Measurements from ENCODE around the gene NLRC5.
"Not testable (repeated sequence)": the region's sequence is repeated elsewhere in the genome, so short reads cannot be mapped to it uniquely, and the experiment has no call there.

Gene NLRC5

GRCh38 chr16:57000271-57001025 is 11.1 kb downstream of the NLRC5 start:
- Mint-ChIP-seq H3K4me3 (peak overlapping the region; percentile 77), H3K9me3 (no peaks in the 10 kb centered on the region), H3K27me3 (no peaks in the 10 kb centered on the region), H3K36me3 (ENCODE audit: insufficient read depth) (peaks cover 50% of the 10 kb centered on the region), H3K4me1 (peaks cover 95% of the 10 kb centered on the region), H3K27ac (ENCODE audit: low read depth) (peak overlapping the region; percentile 97)
- ATAC-seq (replicated peaks; ENCODE audit: extremely low read depth, poor library complexity, severe bottlenecking) (peak; percentile 57), DNase-seq (ENCODE audit: low spot score in 2 of 2) (no peak)

DNA sequence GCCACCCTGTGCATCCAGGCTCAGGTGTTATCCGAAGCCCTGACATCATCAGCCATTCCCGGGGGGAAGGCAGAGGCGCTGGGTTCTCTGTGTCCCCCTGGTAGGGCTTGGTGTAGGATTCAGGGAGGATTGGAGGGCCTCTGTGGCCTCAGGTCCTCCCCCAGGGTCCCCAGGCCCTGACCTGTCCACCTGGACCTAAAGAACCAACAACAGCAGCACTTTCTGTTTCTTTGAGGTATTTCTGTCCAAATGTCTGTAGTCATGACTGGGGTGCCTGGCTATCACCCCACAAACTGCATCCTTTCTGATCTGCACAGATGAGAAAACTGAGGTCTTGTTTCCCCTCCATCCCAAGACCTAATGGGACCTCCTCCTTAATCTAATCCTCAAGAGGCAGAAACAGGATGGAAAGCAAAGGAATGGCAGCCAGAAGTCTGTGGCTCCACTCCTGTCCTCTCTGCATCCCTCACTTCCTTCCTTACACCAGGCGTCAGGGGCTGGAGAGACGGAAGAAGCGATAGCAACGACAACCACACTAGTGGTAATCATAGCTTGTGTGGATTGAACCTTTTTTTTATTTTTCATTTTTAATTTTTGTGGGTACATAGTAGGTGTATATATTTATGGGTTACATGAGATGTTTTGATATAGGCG is 11.8 kb downstream of the NLRC5 start:
- DNase-seq (ENCODE audit: low spot score in 2 of 2) (no peak), ATAC-seq (replicated peaks; ENCODE audit: extremely low read depth, poor library complexity, severe bottlenecking) (peak; percentile 24)
- peak overlapping the region; percentile 97 for H3K27ac Mint-ChIP-seq (ENCODE audit: low read depth)
- peak overlapping the region; percentile 77 for H3K4me3 Mint-ChIP-seq
- no peaks in the 10 kb centered on the region for H3K27me3 Mint-ChIP-seq
- H3K9me3 Mint-ChIP-seq: no peaks in the 10 kb centered on the region
- H3K4me1 Mint-ChIP-seq: peaks cover 92% of the 10 kb centered on the region
- peaks cover 45% of the 10 kb centered on the region for H3K36me3 Mint-ChIP-seq (ENCODE audit: insufficient read depth)

GRCh38 chr16:57003439-57004386 is 14.4 kb downstream of the NLRC5 start:
- H3K36me3 Mint-ChIP-seq (ENCODE audit: insufficient read depth): peaks cover 43% of the 10 kb centered on the region
- DNase-seq (ENCODE audit: low spot score in 2 of 2) (no peak), ATAC-seq (replicated peaks; ENCODE audit: extremely low read depth, poor library complexity, severe bottlenecking) (no peak)
- peaks cover 82% of the 10 kb centered on the region for H3K4me1 Mint-ChIP-seq
- no peaks in the 10 kb centered on the region for H3K27me3 Mint-ChIP-seq
- peak overlapping the region; percentile 97 for H3K27ac Mint-ChIP-seq (ENCODE audit: low read depth)
- H3K4me3 Mint-ChIP-seq: peak overlapping the region; percentile 78
- no peaks in the 10 kb centered on the region for H3K9me3 Mint-ChIP-seq

- Mint-ChIP-seq H3K9me3 (no peaks in the 10 kb centered on the region), H3K4me3 (peak overlapping the region; percentile 78), H3K36me3 (ENCODE audit: insufficient read depth) (peaks cover 40% of the 10 kb centered on the region), H3K4me1 (peaks cover 76% of the 10 kb centered on the region), H3K27ac (ENCODE audit: low read depth) (peak overlapping the region; percentile 97), H3K27me3 (no peaks in the 10 kb centered on the region)
- no peak for DNase-seq (ENCODE audit: low spot score in 2 of 2)
- ATAC-seq (replicated peaks; ENCODE audit: extremely low read depth, poor library complexity, severe bottlenecking): no peak
Observed at GRCh38 chr16:57004387-57005250, 15.3 kb downstream of the NLRC5 start.

- not testable (repeated sequence) for ATAC-seq (replicated peaks; ENCODE audit: extremely low read depth, poor library complexity, severe bottlenecking); DNase-seq (ENCODE audit: low spot score in 2 of 2); H3K27me3 Mint-ChIP-seq; H3K9me3 Mint-ChIP-seq
- peak overlapping the region; percentile 78 for H3K4me3 Mint-ChIP-seq
- peak overlapping the region; percentile 94 for H3K27ac Mint-ChIP-seq (ENCODE audit: low read depth)
- H3K36me3 Mint-ChIP-seq (ENCODE audit: insufficient read depth): peaks cover 44% of the 10 kb centered on the region
- H3K4me1 Mint-ChIP-seq: peaks cover 75% of the 10 kb centered on the region
Observed at GRCh38 chr16:57005597-57005996, 16.2 kb downstream of the NLRC5 start.

DNA sequence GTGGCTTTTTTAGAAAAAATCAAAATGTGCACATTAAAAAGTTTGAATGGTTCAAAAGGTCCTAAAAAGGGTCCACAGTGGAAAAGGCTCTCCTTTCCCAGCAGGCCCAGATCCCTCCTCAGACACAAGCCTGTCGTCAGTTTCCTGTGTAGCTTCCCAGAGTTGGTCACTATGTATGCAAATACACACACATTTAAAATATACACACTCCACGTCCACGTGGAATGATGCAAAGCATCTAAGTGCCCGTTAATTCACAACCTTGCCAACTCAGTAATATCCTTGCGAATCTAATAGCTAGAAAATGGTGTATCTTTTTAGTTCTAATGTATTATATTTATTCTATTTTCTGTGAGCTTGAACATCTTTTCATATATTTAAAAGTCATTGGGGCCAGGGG is 17.7 kb downstream of the NLRC5 start:
- DNase-seq (ENCODE audit: low spot score in 2 of 2) (no peak), ATAC-seq (replicated peaks; ENCODE audit: extremely low read depth, poor library complexity, severe bottlenecking) (no peak)
- Mint-ChIP-seq H3K9me3 (no peaks in the 10 kb centered on the region), H3K27ac (ENCODE audit: low read depth) (peak overlapping the region; percentile 94), H3K36me3 (ENCODE audit: insufficient read depth) (peaks cover 51% of the 10 kb centered on the region), H3K4me1 (peaks cover 72% of the 10 kb centered on the region), H3K4me3 (peak overlapping the region; percentile 16), H3K27me3 (no peaks in the 10 kb centered on the region)

- peak overlapping the region; percentile 16 for H3K4me3 Mint-ChIP-seq
- H3K27me3 Mint-ChIP-seq: no peaks in the 10 kb centered on the region
- DNase-seq (ENCODE audit: low spot score in 2 of 2): no peak
- peaks cover 73% of the 10 kb centered on the region for H3K4me1 Mint-ChIP-seq
- H3K27ac Mint-ChIP-seq (ENCODE audit: low read depth): peak overlapping the region; percentile 94
- no peak for ATAC-seq (replicated peaks; ENCODE audit: extremely low read depth, poor library complexity, severe bottlenecking)
- H3K36me3 Mint-ChIP-seq (ENCODE audit: insufficient read depth): peaks cover 52% of the 10 kb centered on the region
- no peaks in the 10 kb centered on the region for H3K9me3 Mint-ChIP-seq
Observed at GRCh38 chr16:57007530-57007929, 18.2 kb downstream of the NLRC5 start.

DNA sequence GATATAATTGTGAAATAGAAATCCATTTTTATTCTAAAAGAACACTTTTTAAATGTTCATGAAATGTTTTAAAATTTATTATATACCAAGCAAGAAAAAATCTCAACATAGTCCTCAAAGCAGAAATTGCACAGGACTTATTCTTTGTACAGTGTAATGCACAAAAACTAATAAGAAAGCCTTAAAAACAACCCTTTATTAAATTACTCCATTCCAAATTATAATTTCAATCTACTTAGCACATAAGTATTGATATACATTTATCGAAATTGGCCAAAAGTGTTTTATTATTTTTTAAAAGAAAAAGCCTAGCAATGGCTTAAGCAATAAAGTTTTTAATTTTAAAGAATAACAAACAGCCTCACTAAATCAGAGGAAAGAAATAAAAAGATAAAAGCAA is 19.1 kb downstream of the NLRC5 start:
- Mint-ChIP-seq H3K27ac (ENCODE audit: low read depth) (peak overlapping the region; percentile 94), H3K4me1 (peaks cover 66% of the 10 kb centered on the region), H3K4me3 (peak overlapping the region; percentile 79), H3K27me3 (no peaks in the 10 kb centered on the region), H3K9me3 (no peaks in the 10 kb centered on the region), H3K36me3 (ENCODE audit: insufficient read depth) (peaks cover 50% of the 10 kb centered on the region)
- no peak for DNase-seq (ENCODE audit: low spot score in 2 of 2)
- no peak for ATAC-seq (replicated peaks; ENCODE audit: extremely low read depth, poor library complexity, severe bottlenecking)

- no peaks in the 10 kb centered on the region for H3K9me3 Mint-ChIP-seq
- ATAC-seq (replicated peaks; ENCODE audit: extremely low read depth, poor library complexity, severe bottlenecking): peak; percentile 18
- H3K36me3 Mint-ChIP-seq (ENCODE audit: insufficient read depth): peaks cover 43% of the 10 kb centered on the region
- H3K4me3 Mint-ChIP-seq: peak overlapping the region; percentile 79
- H3K4me1 Mint-ChIP-seq: peaks cover 66% of the 10 kb centered on the region
- H3K27ac Mint-ChIP-seq (ENCODE audit: low read depth): peak overlapping the region; percentile 94
- H3K27me3 Mint-ChIP-seq: no peaks in the 10 kb centered on the region
- no peak for DNase-seq (ENCODE audit: low spot score in 2 of 2)
Observed at GRCh38 chr16:57009643-57010170, 20.4 kb downstream of the NLRC5 start.

GRCh38 chr16:57012353-57012752 is 23.0 kb downstream of the NLRC5 start:
- H3K4me1 Mint-ChIP-seq: peaks cover 64% of the 10 kb centered on the region
- H3K4me3 Mint-ChIP-seq: peak overlapping the region; percentile 66
- ATAC-seq (replicated peaks; ENCODE audit: extremely low read depth, poor library complexity, severe bottlenecking): no peak
- peak overlapping the region; percentile 98 for H3K27ac Mint-ChIP-seq (ENCODE audit: low read depth)
- H3K36me3 Mint-ChIP-seq (ENCODE audit: insufficient read depth): peaks cover 40% of the 10 kb centered on the region
- no peaks in the 10 kb centered on the region for H3K27me3 Mint-ChIP-seq
- no peaks in the 10 kb centered on the region for H3K9me3 Mint-ChIP-seq
- DNase-seq (ENCODE audit: low spot score in 2 of 2): no peak

- peak overlapping the region; percentile 98 for H3K27ac Mint-ChIP-seq (ENCODE audit: low read depth)
- H3K27me3 Mint-ChIP-seq: no peaks in the 10 kb centered on the region
- peak overlapping the region; percentile 64 for H3K4me3 Mint-ChIP-seq
- no peaks in the 10 kb centered on the region for H3K9me3 Mint-ChIP-seq
- H3K36me3 Mint-ChIP-seq (ENCODE audit: insufficient read depth): peaks cover 48% of the 10 kb centered on the region
- DNase-seq (ENCODE audit: low spot score in 2 of 2): no peak
- no peak for ATAC-seq (replicated peaks; ENCODE audit: extremely low read depth, poor library complexity, severe bottlenecking)
- H3K4me1 Mint-ChIP-seq: peaks cover 73% of the 10 kb centered on the region
Observed at GRCh38 chr16:57013229-57013628, 23.9 kb downstream of the NLRC5 start.
